Calu3 (cell line): ENCODE results near the gene ARHGEF19. TPM values are rescaled to one million over a fixed set of nuclear protein-coding genes. Genes with fewer than 3 reads are reported as not detected.
"Not testable (repeated sequence)": the region's sequence is repeated elsewhere in the genome, so short reads cannot be mapped to it uniquely, and the experiment has no call there.

Experiments
- BruUV-seq: library from RNA; stranded (reverse); fragments of 400-500 nt; replicated peaks from 2 replicates; lab custom pipeline; 2021; lab: Mats Ljungman, UMichigan
- CTCF ChIA-PET: fragments of 300-600 bp; sonication (Branson Sonifier 250); formaldehyde crosslinking; loops from one replicate; lab custom pipeline; 2022; ENCODE audit warnings: antibody characterized with exemption; lab: Charles Lee
- DNase-seq: peaks from one replicate; pipeline ENCODE4 v3.0.0; 2022
- H3K27ac Mint-ChIP-seq: one replicate; pipeline ENCODE4 v1.8.0; 2022; ENCODE audit warnings: mixed read lengths; ENCODE audit not compliant: unreplicated experiment
- H3K27me3 Mint-ChIP-seq: one replicate; pipeline ENCODE4 v1.8.0; 2022; ENCODE audit warnings: mixed read lengths; ENCODE audit not compliant: unreplicated experiment
- H3K36me3 Mint-ChIP-seq: one replicate; pipeline ENCODE4 v1.8.0; 2022; ENCODE audit warnings: mild to moderate bottlenecking, moderate library complexity, mixed read lengths; ENCODE audit not compliant: insufficient read depth, unreplicated experiment
- H3K4me1 Mint-ChIP-seq: one replicate; pipeline ENCODE4 v1.8.0; 2022; ENCODE audit warnings: mild to moderate bottlenecking, low read depth, mixed read lengths; ENCODE audit not compliant: unreplicated experiment
- H3K4me3 Mint-ChIP-seq: one replicate; pipeline ENCODE4 v1.8.0; 2022; ENCODE audit warnings: mild to moderate bottlenecking, low read depth, moderate library complexity, mixed read lengths; ENCODE audit not compliant: unreplicated experiment
- H3K9me3 Mint-ChIP-seq: one replicate; pipeline ENCODE4 v1.8.0; 2022; ENCODE audit warnings: low read depth, mixed read lengths; ENCODE audit not compliant: unreplicated experiment
- intact Hi-C: fragments of 100-400 bp; cut with micrococcal nuclease; formaldehyde crosslinking; loops from one replicate; pipeline ENCODE4 v1.10.0; 2022; ENCODE audit not compliant: unreplicated experiment
- total RNA-seq: library from RNA; stranded (reverse); gene quantifications from 2 replicates; pipeline ENCODE4 v1.2.3, GENCODE V29; 2022
- TF ChIP-seq, protein P1 (sequence below): fragments of 200-600 bp; IDR thresholded peaks from one replicate; pipeline ENCODE4 v1.8.0; 2022; ENCODE audit warnings: antibody characterized with exemption; ENCODE audit not compliant: unreplicated experiment

The ARHGEF19 gene
- total RNA-seq, 1 experiment from 2014 or later, result 17.2 TPM

DNA sequence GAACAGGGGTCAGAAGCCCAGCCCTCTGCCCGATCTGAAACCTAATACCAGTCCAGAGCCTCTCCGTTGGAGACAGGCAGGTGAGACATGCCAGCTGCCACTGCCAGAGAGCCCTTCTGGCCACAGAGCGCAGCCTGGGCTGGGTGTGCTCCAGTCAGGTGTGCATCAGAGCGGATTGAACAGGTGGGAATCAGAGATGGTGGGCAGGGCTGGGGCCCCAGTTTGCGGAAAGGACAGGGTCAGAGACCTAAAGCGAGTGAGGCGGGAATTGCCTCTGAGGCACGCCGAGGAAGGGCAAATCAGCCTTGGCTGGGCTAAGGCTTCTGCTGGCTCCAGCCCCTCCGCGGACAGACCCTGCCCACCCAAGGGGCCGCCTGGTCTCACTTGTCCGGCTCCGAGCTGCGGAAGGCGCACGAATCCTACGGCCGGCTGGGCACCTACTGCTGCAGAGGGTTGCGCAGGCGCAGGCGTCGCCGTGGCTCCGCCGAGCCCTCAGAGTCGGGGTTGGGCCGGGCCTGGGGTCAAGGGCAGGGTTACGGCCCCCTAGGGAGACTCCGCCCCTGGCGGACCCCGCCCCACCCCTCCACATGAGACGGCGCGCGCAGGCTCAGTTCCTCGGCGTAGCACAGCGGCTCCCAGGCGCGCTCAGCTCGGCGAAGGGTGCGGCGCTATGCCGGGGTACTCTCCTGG is 14.2 kb upstream of the ARHGEF19 start:
- H3K27ac Mint-ChIP-seq, result no peak overlapping the region
- no peak overlapping the region for H3K4me3 Mint-ChIP-seq
- no peak for DNase-seq
- H3K9me3 Mint-ChIP-seq, result no peaks in the 10 kb centered on the region
- H3K4me1 Mint-ChIP-seq, result no peaks in the 10 kb centered on the region
- CTCF ChIA-PET, result no interaction called here
- TF ChIP-seq, protein P1, sequence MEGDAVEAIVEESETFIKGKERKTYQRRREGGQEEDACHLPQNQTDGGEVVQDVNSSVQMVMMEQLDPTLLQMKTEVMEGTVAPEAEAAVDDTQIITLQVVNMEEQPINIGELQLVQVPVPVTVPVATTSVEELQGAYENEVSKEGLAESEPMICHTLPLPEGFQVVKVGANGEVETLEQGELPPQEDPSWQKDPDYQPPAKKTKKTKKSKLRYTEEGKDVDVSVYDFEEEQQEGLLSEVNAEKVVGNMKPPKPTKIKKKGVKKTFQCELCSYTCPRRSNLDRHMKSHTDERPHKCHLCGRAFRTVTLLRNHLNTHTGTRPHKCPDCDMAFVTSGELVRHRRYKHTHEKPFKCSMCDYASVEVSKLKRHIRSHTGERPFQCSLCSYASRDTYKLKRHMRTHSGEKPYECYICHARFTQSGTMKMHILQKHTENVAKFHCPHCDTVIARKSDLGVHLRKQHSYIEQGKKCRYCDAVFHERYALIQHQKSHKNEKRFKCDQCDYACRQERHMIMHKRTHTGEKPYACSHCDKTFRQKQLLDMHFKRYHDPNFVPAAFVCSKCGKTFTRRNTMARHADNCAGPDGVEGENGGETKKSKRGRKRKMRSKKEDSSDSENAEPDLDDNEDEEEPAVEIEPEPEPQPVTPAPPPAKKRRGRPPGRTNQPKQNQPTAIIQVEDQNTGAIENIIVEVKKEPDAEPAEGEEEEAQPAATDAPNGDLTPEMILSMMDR, result no peak
- intact Hi-C loops, result no loop called here
- H3K27me3 Mint-ChIP-seq, result peaks cover 5% of the 10 kb centered on the region
- no TSS peak for BruUV-seq
- no peaks in the 10 kb centered on the region for H3K36me3 Mint-ChIP-seq

DNA sequence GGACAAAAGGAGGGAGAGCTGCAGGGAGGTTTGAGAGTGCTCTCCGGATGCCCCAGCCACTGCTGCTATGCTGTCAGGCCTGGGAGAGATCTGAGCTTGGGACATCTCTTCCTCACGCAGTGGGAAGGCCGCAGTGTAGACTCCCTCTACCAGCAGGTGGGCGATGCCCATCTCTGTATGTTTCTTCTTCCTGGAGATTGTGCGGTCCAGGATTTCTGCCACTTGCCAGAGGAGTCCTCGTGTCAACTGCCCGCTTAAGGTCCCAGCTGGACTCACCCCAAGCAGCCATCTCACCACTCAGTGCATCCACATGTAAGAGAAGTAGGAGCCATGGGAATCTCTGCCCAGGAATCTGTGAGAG is 13.7 kb upstream of the ARHGEF19 start:
- DNase-seq, result no peak
- H3K27me3 Mint-ChIP-seq, result peaks cover 11% of the 10 kb centered on the region
- CTCF ChIA-PET, result no interaction called here
- H3K4me1 Mint-ChIP-seq, result no peaks in the 10 kb centered on the region
- intact Hi-C loops, result no loop called here
- BruUV-seq, result no TSS peak
- no peak overlapping the region for H3K4me3 Mint-ChIP-seq
- H3K27ac Mint-ChIP-seq, result no peak overlapping the region
- TF ChIP-seq, protein P1, result no peak
- no peaks in the 10 kb centered on the region for H3K36me3 Mint-ChIP-seq
- no peaks in the 10 kb centered on the region for H3K9me3 Mint-ChIP-seq

DNA sequence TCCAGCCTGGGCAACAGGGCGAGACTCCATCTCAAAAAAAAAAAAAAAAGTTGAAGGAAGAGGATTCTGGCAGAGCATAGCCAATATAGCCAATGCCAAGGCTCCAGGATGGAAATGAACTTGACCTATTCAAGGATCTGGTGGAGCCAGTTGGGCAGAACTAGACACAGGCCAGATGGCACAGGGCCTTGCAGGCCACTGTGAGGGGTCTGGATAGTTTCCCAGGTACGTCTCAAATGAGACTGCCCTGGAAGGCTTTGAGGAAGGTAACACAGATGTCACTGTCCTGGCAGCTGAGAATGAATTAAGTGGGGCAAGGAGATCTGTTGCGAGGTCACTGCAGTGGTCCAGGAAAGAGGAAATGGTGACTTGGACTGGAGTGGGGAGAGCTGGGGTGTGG is 12.0 kb upstream of the ARHGEF19 start:
- H3K4me3 Mint-ChIP-seq, result no peak overlapping the region
- intact Hi-C loops, result no loop called here
- BruUV-seq, result no TSS peak
- CTCF ChIA-PET, result no interaction called here
- no peaks in the 10 kb centered on the region for H3K4me1 Mint-ChIP-seq
- DNase-seq, result no peak
- peaks cover 16% of the 10 kb centered on the region for H3K27me3 Mint-ChIP-seq
- no peaks in the 10 kb centered on the region for H3K36me3 Mint-ChIP-seq
- no peaks in the 10 kb centered on the region for H3K9me3 Mint-ChIP-seq
- no peak overlapping the region for H3K27ac Mint-ChIP-seq
- TF ChIP-seq, protein P1, result no peak

DNA sequence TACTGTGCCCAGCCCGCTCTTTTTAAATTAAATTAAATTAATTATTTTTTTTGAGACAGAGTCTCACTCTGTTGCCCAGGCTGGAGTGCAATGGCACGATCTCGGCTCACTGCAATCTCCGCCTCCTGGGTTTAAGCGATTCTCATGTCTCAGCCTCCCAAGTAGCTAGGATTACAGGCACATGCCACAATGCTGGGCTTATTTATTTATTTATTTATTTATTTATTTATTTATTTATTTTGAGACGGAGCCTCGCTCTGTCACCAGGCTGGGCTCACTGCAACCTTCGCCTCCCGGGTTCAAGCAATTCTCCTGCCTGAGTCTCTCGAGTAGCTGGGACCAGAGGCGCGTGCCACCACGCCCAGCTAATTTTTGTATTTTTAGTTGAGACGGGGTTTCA is 10.3 kb upstream of the ARHGEF19 start:
- H3K4me1 Mint-ChIP-seq, H3K27ac Mint-ChIP-seq, intact Hi-C loops, BruUV-seq, DNase-seq, H3K36me3 Mint-ChIP-seq, H3K9me3 Mint-ChIP-seq, CTCF ChIA-PET, H3K4me3 Mint-ChIP-seq: not testable (repeated sequence)
- H3K27me3 Mint-ChIP-seq, result peaks cover 16% of the 10 kb centered on the region

DNA sequence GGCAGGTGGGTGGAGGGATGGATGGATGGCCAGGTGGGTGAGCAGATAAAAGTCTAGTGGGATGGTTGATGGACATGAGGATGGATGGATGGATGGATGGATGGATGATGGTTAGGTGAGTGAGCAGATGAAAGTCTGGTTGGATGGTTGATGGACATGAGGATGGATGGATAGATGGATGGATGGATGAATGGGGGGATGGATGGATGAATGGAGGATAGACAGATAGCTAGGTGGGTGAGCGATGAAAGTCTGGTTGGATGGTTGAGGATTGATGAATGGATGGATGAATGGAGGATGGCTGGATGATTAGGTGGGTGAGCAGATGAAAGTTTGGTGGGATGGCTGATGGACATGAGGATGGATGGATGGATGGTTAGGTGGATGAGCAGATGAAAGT is 9.0 kb upstream of the ARHGEF19 start:
- intact Hi-C loops, result no loop called here
- H3K4me3 Mint-ChIP-seq, result no peak overlapping the region
- no peaks in the 10 kb centered on the region for H3K9me3 Mint-ChIP-seq
- peaks cover 16% of the 10 kb centered on the region for H3K27me3 Mint-ChIP-seq
- peaks cover 16% of the 10 kb centered on the region for H3K36me3 Mint-ChIP-seq
- TF ChIP-seq, protein P1, result no peak
- no TSS peak for BruUV-seq
- no peak for DNase-seq
- H3K4me1 Mint-ChIP-seq, result no peaks in the 10 kb centered on the region
- no peak overlapping the region for H3K27ac Mint-ChIP-seq
- CTCF ChIA-PET, result no interaction called here
